Breast epithelium (tissue), 4 donors: ENCODE measurements around the gene KLHL7. TPM values are rescaled to one million over a fixed set of nuclear protein-coding genes. Genes with fewer than 3 reads are reported as not detected.
"Not testable (repeated sequence)": the region's sequence is repeated elsewhere in the genome, so short reads cannot be mapped to it uniquely, and the experiment has no call there.

ENCODE experiments used
- DNase-seq, 2 donors: peaks; one replicate each; pipeline ENCODE4 v3.0.0-alpha.2; 2019; ENCODE audit warnings: low spot score in 2 of 2
- H3K27ac ChIP-seq, 2 donors: fragments of 200-600 bp; sonication (generic) in 1 of 2; one replicate each; pipeline ENCODE4 v1.5.1; 2016 to 2019; ENCODE audit warnings: mild to moderate bottlenecking in 1 of 2
- H3K27me3 ChIP-seq, 2 donors: fragments of 200-600 bp; sonication (generic) in 1 of 2; one replicate each; pipeline versions ENCODE4 v1.5.1 to v1.6.0; 2017 to 2019; ENCODE audit warnings: control low read depth in 1 of 2, mild to moderate bottlenecking in 1 of 2
- H3K36me3 ChIP-seq: fragments of 200-600 bp; one replicate; pipeline ENCODE4 v1.5.1; 2019
- H3K4me1 ChIP-seq, 2 donors: fragments of 200-600 bp; sonication (generic); one replicate each; pipeline ENCODE4 v1.5.1; 2016 to 2019; ENCODE audit warnings: control low read depth in 1 of 2
- H3K4me3 ChIP-seq, 3 donors: fragments of 200-600 bp; sonication (generic); 1 replicate in 2 of 3; 2 replicates in 1 of 3; pipeline ENCODE4 v1.5.1; 2016 to 2019; ENCODE audit warnings: mild to moderate bottlenecking in 3 of 3, moderate library complexity in 2 of 3
- H3K9me3 ChIP-seq, 2 donors: fragments of 200-600 bp; sonication (generic) in 1 of 2; one replicate each; pipeline ENCODE4 v1.5.1; 2016 to 2019; ENCODE audit warnings: control low read depth in 1 of 2
- POLR2A ChIP-seq: fragments of 450-650 bp; IDR thresholded peaks from one replicate; pipeline ENCODE4 v1.6.1; 2016; ENCODE audit warnings: antibody characterized with exemption, mild to moderate bottlenecking, moderate library complexity
- POLR2AphosphoS5 ChIP-seq, 3 donors: sonication (generic); formaldehyde crosslinking; IDR thresholded peaks; one replicate each; pipeline ENCODE4 v1.6.1; 2017; ENCODE audit warnings: antibody characterized with exemption in 3 of 3
- intact Hi-C: fragments of 100-400 bp; cut with DNase I; formaldehyde crosslinking; loops from one replicate; pipeline ENCODE4 v1.15.1; 2023; ENCODE audit warnings: low total_unique reads
- total RNA-seq, 3 donors: library from RNA; depleted of rRNA; stranded (reverse); fragments of >200 nt; gene quantifications; one replicate each; pipeline ENCODE4 v1.1.0, GENCODE V29; 2016
- TF ChIP-seq, protein P1 (sequence below), 3 donors: fragments of 450-650 bp; IDR thresholded peaks; one replicate each; pipeline ENCODE4 v1.5.1; 2016 to 2017; ENCODE audit warnings: antibody characterized with exemption in 3 of 3, mild to moderate bottlenecking in 3 of 3, moderate library complexity in 3 of 3

Gene KLHL7
- total RNA-seq, 3 donors from 2014 or later = 28.5 to 39.2 (median 29.0) TPM

DNA sequence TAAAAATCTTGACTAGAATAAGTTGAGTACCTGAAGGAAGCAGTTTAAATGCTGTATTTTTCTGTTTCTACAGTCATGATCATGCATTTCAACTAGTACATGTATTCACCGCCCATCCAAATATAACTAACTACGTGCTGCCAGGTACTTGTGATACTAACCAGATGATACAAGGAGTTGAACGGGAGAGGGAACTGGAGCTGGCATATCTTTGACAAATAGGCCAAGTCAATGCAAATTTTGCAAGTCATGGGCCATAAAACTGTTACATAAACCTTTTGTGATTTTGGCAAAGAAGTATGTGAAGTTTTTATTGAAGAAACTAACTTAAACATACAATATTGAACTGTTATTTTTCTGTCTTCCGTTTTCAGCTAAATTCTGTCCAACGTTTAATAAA, 90.7 kb downstream of the KLHL7 start:
- no peak overlapping the region for H3K4me3 ChIP-seq
- no peak for TF ChIP-seq POLR2A
- TF ChIP-seq POLR2AphosphoS5 (IDR thresholded peaks at IDR 0.05) = no peak
- intact Hi-C loops = loop anchor here (1.0 kb wide), 1 partner anchor 10 kb away; no protein-coding TSS in a partner anchor
- H3K4me1 ChIP-seq = no peaks in the 10 kb centered on the region
- H3K27me3 ChIP-seq = no peaks in the 10 kb centered on the region
- no peaks in the 10 kb centered on the region for H3K9me3 ChIP-seq
- DNase-seq = no peak
- H3K36me3 ChIP-seq = peaks cover 9% of the 10 kb centered on the region
- H3K27ac ChIP-seq = no peak overlapping the region

DNA sequence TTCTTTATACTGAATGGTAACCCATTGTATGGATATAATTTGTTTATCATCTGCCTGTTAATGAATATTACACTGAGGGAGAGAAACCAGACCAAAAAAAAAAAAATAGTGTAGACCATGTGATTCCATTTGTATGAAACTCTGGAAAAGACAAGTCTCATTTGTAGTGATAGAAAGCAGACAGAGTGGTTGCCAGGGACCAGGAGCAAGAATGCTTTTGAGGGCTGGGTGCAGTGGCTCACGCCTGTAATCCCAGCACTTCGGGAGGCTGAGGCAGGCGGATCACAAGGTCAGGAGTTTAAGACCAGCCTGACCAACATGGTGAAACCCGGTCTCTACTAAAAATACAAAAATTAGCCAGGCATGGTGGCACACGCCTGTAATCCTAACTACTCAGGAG, 92.2 kb downstream of the KLHL7 start:
- H3K4me3 ChIP-seq, H3K27ac ChIP-seq, H3K36me3 ChIP-seq, H3K9me3 ChIP-seq, intact Hi-C loops, H3K27me3 ChIP-seq, DNase-seq, H3K4me1 ChIP-seq: not testable (repeated sequence)

DNA sequence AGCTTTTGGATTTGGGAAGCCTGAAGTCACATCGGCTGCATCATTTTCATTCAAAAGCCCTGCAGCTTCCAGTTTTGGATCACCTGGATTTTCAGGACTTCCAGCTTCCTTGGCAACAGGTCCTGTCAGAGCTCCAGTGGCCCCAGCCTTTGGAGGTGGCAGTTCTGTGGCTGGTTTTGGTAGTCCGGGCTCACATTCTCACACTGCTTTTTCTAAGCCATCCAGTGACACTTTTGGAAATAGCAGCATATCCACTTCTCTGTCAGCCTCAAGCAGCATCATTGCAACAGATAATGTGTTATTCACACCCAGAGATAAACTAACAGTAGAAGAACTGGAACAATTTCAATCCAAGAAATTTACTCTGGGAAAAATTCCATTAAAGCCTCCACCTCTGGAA, 94.7 kb downstream of the KLHL7 start:
- H3K36me3 ChIP-seq = peaks cover 9% of the 10 kb centered on the region
- no peaks in the 10 kb centered on the region for H3K4me1 ChIP-seq
- H3K9me3 ChIP-seq = no peaks in the 10 kb centered on the region
- no peak overlapping the region for H3K27ac ChIP-seq
- TF ChIP-seq, protein P1, sequence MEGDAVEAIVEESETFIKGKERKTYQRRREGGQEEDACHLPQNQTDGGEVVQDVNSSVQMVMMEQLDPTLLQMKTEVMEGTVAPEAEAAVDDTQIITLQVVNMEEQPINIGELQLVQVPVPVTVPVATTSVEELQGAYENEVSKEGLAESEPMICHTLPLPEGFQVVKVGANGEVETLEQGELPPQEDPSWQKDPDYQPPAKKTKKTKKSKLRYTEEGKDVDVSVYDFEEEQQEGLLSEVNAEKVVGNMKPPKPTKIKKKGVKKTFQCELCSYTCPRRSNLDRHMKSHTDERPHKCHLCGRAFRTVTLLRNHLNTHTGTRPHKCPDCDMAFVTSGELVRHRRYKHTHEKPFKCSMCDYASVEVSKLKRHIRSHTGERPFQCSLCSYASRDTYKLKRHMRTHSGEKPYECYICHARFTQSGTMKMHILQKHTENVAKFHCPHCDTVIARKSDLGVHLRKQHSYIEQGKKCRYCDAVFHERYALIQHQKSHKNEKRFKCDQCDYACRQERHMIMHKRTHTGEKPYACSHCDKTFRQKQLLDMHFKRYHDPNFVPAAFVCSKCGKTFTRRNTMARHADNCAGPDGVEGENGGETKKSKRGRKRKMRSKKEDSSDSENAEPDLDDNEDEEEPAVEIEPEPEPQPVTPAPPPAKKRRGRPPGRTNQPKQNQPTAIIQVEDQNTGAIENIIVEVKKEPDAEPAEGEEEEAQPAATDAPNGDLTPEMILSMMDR (IDR thresholded peaks at IDR 0.05) = no peak
- TF ChIP-seq POLR2AphosphoS5 (IDR thresholded peaks at IDR 0.05) (no peak), POLR2A (no peak)
- H3K27me3 ChIP-seq = no peaks in the 10 kb centered on the region
- intact Hi-C loops = no loop called here
- DNase-seq = no peak
- H3K4me3 ChIP-seq = no peak overlapping the region

DNA sequence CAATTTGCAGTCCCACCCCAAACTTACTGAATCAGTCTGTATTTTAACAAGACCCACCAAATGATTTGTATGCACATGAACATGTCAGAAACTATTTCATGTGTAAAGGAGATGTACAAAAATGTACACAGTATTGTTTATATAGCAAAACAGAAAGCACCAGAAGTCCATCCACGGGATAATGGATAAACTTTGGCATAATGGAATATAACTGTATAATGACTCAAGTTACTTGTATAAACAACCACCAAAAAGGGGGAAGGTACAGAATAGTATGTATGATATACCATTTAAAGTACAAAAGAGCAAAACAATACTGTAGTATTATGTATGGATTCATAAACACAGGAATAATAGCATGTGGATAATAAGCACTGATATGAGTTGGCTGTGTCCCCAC, 98.7 kb downstream of the KLHL7 start:
- Histone ChIP-seq H3K9me3 (no peaks in the 10 kb centered on the region), H3K4me1 (no peaks in the 10 kb centered on the region), H3K4me3 (no peak overlapping the region), H3K36me3 (peaks cover 5% of the 10 kb centered on the region), H3K27me3 (no peaks in the 10 kb centered on the region), H3K27ac (no peak overlapping the region)
- TF ChIP-seq POLR2AphosphoS5 (IDR thresholded peaks at IDR 0.05) (no peak), POLR2A (no peak)
- TF ChIP-seq, protein P1 (IDR thresholded peaks at IDR 0.05) = no peak
- intact Hi-C loops = no loop called here
- DNase-seq = no peak

DNA sequence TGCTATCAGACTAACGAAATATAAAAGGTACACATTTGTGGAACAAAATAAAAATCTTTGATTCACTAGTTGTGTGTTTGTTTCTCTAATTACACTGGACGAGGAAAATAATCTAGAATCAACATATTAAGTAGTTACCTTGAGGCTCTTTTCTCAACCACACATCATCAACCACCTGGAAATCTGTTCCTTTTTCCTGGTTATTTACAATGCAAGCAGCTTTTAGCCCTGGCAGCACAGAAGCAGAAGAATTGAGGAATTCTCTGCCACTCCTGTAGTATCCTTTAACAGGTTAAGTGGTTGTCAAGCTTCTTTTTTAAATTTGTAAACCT, 100.0 kb downstream of the KLHL7 start:
- no peak for TF ChIP-seq POLR2A
- TF ChIP-seq POLR2AphosphoS5 (IDR thresholded peaks at IDR 0.05) = no peak
- TF ChIP-seq, protein P1 (IDR thresholded peaks at IDR 0.05) = no peak
- no peak for DNase-seq
- Histone ChIP-seq H3K27me3 (no peaks in the 10 kb centered on the region), H3K4me3 (peak overlapping the region; percentile 24 to 64 (median 45)), H3K27ac (no peak overlapping the region), H3K36me3 (peaks cover 3% of the 10 kb centered on the region), H3K9me3 (no peaks in the 10 kb centered on the region), H3K4me1 (no peaks in the 10 kb centered on the region)
- intact Hi-C loops = no loop called here

DNA sequence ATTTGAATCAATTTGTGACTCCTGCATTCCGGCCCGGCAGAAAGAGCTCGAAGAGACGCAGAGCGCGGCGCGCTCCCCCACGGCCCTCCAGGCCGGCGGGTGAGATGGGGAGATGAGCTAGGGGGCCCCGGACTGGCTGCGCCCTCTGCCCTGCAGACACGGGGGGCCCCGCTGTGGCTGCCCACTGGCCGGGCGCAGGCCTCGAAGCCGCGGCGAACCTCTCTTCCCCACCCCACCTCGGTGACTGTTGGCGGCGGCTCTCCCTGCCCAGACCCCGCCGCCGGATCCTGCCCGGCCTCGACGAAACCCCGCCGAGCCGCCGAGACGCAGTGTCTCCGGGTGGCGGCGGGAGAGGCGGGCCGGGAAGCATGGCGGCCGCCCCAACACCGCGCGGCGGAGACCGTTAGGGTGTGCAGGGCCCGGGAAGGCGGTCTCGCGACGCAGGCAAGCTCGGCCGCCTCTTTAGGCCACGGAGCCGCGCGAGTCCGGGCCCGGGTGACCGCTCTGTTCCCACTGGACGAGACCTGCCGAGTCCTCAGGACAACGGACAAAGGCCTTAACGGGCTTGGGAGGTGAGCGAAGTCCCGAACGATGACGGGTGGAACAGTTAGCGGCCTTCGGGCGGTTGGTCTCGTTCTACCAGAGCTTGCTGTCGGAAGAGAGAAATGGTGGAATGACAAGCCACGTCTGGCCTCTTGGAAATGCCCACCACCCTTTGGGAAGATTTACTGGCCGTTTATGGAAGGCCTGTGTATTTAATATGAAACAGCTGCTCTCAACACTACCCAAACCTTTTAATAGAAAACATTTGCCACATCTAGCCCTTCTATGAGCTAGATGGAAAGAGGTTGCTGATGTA, 100.6 kb downstream of the KLHL7 start:
- no peak for DNase-seq
- Histone ChIP-seq H3K4me1 (no peaks in the 10 kb centered on the region), H3K9me3 (no peaks in the 10 kb centered on the region), H3K4me3 (peak overlapping the region; percentile 24 to 64 (median 45)), H3K27me3 (no peaks in the 10 kb centered on the region), H3K36me3 (no peaks in the 10 kb centered on the region), H3K27ac (peak overlapping the region; percentile 55 to 70)
- TF ChIP-seq POLR2AphosphoS5 (IDR thresholded peaks at IDR 0.05) = no peak
- no peak for TF ChIP-seq POLR2A
- TF ChIP-seq, protein P1 (IDR thresholded peaks at IDR 0.05) = no peak
- intact Hi-C loops = loop anchor here (1.0 kb wide), 1 partner anchor 10 kb away; no protein-coding TSS in a partner anchor
